ENCODE measurements around the gene CR1L. TPM values are rescaled to one million over a fixed set of nuclear protein-coding genes. Genes with fewer than 3 reads are reported as not detected.

The CR1L gene
- total and polyA plus RNA-seq, 9 of the 15 experiments (the other 6 are each of a cell fraction or from before 2014, with no cell fraction given): 10.1 to 74.8 (median 34.3) TPM

DNA sequence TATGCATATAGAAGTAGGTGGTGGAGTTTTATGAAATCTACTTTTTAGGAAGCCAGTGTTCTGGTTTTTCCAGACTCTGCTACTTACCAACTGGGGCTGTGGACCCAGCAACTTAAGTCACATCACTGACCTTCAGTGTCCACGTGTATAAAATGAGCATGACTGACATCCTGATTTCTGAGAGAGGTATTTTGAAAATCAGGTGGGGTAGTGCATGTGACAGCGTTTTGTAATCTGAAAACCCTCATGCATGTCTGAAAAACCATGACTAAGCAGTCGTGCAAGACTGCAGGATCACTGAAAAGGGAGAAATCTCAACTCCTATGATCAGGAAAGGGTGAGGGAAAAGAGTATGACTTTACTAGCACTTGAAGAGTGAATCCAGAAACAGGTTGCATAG, 26.1 kb downstream of the CR1L start (continued):
- TF ChIP-seq, protein P1, sequence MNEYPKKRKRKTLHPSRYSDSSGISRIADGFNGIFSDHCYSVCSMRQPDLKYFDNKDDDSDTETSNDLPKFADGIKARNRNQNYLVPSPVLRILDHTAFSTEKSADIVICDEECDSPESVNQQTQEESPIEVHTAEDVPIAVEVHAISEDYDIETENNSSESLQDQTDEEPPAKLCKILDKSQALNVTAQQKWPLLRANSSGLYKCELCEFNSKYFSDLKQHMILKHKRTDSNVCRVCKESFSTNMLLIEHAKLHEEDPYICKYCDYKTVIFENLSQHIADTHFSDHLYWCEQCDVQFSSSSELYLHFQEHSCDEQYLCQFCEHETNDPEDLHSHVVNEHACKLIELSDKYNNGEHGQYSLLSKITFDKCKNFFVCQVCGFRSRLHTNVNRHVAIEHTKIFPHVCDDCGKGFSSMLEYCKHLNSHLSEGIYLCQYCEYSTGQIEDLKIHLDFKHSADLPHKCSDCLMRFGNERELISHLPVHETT (CRISPR knock-in tag; conservative IDR thresholded peaks at IDR 0.05 in 1 of 2, IDR thresholded peaks at IDR 0.05 in 1 of 2): no peak
- no peak for TF ChIP-seq ATF1 (CRISPR knock-in tag; IDR thresholded peaks at IDR 0.05)
- no peak for TF ChIP-seq ATF1 (tag; IDR thresholded peaks at IDR 0.05)
- no peak for TF ChIP-seq ZFP30 (CRISPR knock-in tag; IDR thresholded peaks at IDR 0.05; ENCODE audit: borderline replicate concordance)
- TF ChIP-seq, protein P2, sequence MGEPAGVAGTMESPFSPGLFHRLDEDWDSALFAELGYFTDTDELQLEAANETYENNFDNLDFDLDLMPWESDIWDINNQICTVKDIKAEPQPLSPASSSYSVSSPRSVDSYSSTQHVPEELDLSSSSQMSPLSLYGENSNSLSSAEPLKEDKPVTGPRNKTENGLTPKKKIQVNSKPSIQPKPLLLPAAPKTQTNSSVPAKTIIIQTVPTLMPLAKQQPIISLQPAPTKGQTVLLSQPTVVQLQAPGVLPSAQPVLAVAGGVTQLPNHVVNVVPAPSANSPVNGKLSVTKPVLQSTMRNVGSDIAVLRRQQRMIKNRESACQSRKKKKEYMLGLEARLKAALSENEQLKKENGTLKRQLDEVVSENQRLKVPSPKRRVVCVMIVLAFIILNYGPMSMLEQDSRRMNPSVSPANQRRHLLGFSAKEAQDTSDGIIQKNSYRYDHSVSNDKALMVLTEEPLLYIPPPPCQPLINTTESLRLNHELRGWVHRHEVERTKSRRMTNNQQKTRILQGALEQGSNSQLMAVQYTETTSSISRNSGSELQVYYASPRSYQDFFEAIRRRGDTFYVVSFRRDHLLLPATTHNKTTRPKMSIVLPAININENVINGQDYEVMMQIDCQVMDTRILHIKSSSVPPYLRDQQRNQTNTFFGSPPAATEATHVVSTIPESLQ (CRISPR knock-in tag; IDR thresholded peaks at IDR 0.05): no peak
- 0 out of 2 replicates have a peak, but pooled peaks have one; percentile 3 for TF ChIP-seq CEBPB (tag; IDR thresholded peaks at IDR 0.05)
- no peak for TF ChIP-seq ZNF668 (CRISPR knock-in tag; IDR thresholded peaks at IDR 0.05)
- no peak for TF ChIP-seq NFE2L1 (tag; IDR thresholded peaks at IDR 0.05; ENCODE audit: borderline replicate concordance, low read depth)
- TF ChIP-seq TCF15 (CRISPR knock-in tag; IDR thresholded peaks at IDR 0.05): no peak
- TF ChIP-seq ZNF445 (CRISPR knock-in tag; IDR thresholded peaks at IDR 0.05; ENCODE audit: low read depth): no peak
- no peak for TF ChIP-seq ZNF274 (IDR thresholded peaks at IDR 0.05; ENCODE audit: borderline replicate concordance, low read depth, low read length)
- no peak for TF ChIP-seq USF2 (CRISPR knock-in tag; IDR thresholded peaks at IDR 0.05)
- TF ChIP-seq SAP30 (IDR thresholded peaks at IDR 0.05; ENCODE audit: borderline replicate concordance, insufficient read depth, low read depth, low read length, poor library complexity, severe bottlenecking): no peak
- no peak for TF ChIP-seq BDP1 (IDR thresholded peaks at IDR 0.05; ENCODE audit: insufficient read depth, insufficient read length)
- TF ChIP-seq SMARCB1 (IDR thresholded peaks at IDR 0.05; ENCODE audit: insufficient read length, low read depth): no peak
- 0 out of 2 replicates have a peak, but pooled peaks have one; percentile 43 for TF ChIP-seq ZBTB17 (CRISPR knock-in tag; IDR thresholded peaks at IDR 0.05)
- TF ChIP-seq, protein P3, sequence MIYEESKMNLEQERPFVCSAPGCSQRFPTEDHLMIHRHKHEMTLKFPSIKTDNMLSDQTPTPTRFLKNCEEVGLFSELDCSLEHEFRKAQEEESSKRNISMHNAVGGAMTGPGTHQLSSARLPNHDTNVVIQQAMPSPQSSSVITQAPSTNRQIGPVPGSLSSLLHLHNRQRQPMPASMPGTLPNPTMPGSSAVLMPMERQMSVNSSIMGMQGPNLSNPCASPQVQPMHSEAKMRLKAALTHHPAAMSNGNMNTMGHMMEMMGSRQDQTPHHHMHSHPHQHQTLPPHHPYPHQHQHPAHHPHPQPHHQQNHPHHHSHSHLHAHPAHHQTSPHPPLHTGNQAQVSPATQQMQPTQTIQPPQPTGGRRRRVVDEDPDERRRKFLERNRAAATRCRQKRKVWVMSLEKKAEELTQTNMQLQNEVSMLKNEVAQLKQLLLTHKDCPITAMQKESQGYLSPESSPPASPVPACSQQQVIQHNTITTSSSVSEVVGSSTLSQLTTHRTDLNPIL (CRISPR knock-in tag; IDR thresholded peaks at IDR 0.05): no peak
- TF ChIP-seq MEF2D (tag; conservative IDR thresholded peaks at IDR 0.05; ENCODE audit: low read depth): no peak
- TF ChIP-seq NFYB (IDR thresholded peaks at IDR 0.05; ENCODE audit: extremely low read depth, insufficient read length): no peak
- TF ChIP-seq ZNF165 (CRISPR knock-in tag; IDR thresholded peaks at IDR 0.05; ENCODE audit: borderline replicate concordance): no peak
- no peak for TF ChIP-seq PHF20 (IDR thresholded peaks at IDR 0.05; ENCODE audit: partially characterized antibody)
- TF ChIP-seq ZKSCAN8 (CRISPR knock-in tag; IDR thresholded peaks at IDR 0.05): no peak
- no peak for TF ChIP-seq MED1 (CRISPR knock-in tag; IDR thresholded peaks at IDR 0.05; ENCODE audit: borderline replicate concordance)
- no peak for TF ChIP-seq FOXP1 (CRISPR knock-in tag; IDR thresholded peaks at IDR 0.05)

All from K562 (cell line).